Measurements from ENCODE around the gene UST.
A peak's percentile ranks its signal among the peaks of the same experiment; 100 is the strongest.

Gene UST

GRCh38 chr6:148746363-148747144 lies at the start of gene UST:
UST (plus strand) TSS chr6:148747030; CDS start chr6:148747431, 401 bp downstream.
- peak; percentile 53 for DNase-seq

GRCh38 chr6:148697895-148698440 lies 48.9 kb upstream of the UST start:
- DNase-seq: no peak

GRCh38 chr6:148698671-148699180 lies 48.1 kb upstream of the UST start:
- no peak for DNase-seq

- DNase-seq: no peak
Observed at GRCh38 chr6:148700047-148700715, 46.6 kb upstream of the UST start.

GRCh38 chr6:148700741-148701311 lies 46.0 kb upstream of the UST start:
- DNase-seq: no peak

GRCh38 chr6:148701375-148701774 lies 45.5 kb upstream of the UST start:
- DNase-seq: no peak

DNA sequence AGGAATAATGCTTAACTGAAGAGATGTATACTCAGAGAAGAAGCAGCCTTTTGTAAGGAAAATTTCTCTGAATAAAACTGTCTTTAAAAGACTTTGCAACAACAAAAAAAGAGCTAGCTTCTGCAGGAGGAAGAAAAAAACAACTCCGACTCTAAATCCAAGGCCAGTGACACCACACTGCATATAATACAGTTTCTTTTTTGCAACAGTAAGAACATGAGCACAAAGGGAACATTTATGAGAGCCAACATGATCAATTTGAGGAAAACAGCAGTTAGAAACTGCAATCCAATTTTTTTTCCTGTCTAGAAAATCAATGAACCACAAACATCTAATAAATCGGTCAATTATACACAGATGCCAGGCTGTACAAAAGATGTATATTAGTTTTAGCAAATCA lies 42.9 kb upstream of the UST start:
- DNase-seq: no peak

DNA sequence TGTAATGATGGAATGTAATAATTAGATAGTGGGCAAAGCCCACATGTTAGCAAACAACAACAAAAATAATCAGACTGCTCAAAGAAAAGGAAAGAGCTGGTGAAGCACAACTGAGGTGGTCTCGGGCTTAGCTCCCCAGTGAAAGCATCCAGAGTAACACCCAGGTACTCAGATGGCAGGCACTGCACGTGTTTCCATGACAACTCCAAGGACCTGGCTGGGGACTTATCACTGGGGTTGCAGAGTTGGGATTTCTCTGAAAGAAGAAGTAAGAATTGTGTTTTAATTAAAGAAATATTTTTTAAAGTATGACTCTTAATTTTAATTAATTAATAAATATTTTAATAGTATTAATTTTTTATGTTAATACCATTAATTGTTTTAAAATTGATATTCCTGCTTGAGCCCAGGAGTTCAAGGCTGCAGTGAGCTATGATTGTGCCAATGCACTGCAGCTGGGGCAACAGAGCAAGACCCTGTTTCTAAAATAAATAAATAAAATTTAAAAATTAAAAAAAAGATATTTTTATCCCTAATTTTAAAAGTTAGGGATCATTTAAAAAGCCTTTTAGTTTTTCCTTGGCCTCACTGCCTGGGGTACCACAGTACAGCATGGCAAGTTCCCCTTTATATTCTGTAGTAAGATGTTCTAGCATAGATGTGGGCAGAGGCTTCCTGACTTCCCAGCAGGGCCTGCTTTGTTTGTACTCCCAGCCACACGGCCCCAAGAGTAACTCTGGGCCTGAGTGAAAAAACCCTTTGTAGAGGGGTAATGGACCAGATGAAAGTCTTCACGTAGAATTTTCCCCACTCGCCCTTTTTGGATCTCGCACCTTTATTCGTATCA lies 42.2 kb upstream of the UST start:
- no peak for DNase-seq

GRCh38 chr6:148708707-148709106 lies 38.1 kb upstream of the UST start:
- no peak for DNase-seq

GRCh38 chr6:148709577-148709976 lies 37.3 kb upstream of the UST start:
- DNase-seq: no peak

- no peak for DNase-seq
Observed at GRCh38 chr6:148711833-148712654, 34.8 kb upstream of the UST start.

GRCh38 chr6:148713033-148713738 lies 33.6 kb upstream of the UST start:
- no peak for DNase-seq

GRCh38 chr6:148713921-148714320 lies 32.9 kb upstream of the UST start:
- DNase-seq: no peak

GRCh38 chr6:148716811-148717210 lies 30.0 kb upstream of the UST start:
- no peak for DNase-seq

- no peak for DNase-seq
Observed at GRCh38 chr6:148720406-148720805, 26.4 kb upstream of the UST start.

DNA sequence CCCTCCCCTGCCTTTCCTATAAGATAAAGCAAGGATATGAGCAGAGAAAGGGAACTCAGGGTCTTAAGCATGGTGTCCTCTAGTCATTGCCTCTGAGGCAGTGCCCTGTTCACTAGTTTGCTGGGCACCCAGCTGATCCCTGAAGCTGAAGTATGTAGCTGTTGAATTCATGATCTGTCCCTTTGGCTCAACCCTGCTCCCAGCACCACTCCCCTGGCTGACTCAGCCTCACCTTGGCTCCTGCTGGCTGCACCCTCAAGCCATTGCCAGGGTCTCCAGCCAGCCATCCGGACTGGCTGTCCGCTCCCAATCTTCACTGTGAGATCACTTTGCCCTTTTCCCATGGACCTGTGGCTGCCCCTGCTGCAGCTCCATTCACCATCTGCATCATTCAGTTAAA lies 25.9 kb upstream of the UST start:
- DNase-seq: no peak

DNA sequence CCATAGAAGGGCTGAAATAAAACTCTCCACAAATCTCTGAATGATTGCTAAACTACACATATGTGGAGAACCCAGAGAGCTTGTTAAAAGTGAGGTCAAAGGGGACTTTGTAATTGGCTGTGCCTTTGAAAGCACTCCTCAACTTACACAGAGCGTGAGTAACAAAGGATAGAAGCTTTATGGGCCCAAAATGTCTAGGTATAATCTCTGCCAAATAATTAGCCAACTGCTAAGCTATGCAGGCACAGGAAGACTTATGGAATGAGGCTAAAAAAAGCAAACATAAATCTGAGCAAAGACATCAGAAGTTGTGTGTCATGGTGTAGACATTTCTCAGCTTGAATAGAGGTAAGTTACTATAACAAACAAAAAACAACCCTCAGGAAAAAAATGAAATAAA lies 23.3 kb upstream of the UST start:
- DNase-seq: no peak

- no peak for DNase-seq
Observed at GRCh38 chr6:148724428-148724827, 22.4 kb upstream of the UST start.

GRCh38 chr6:148727104-148727503 lies 19.7 kb upstream of the UST start:
- DNase-seq: no peak

GRCh38 chr6:148735989-148736388 lies 10.8 kb upstream of the UST start:
- no peak for DNase-seq

DNA sequence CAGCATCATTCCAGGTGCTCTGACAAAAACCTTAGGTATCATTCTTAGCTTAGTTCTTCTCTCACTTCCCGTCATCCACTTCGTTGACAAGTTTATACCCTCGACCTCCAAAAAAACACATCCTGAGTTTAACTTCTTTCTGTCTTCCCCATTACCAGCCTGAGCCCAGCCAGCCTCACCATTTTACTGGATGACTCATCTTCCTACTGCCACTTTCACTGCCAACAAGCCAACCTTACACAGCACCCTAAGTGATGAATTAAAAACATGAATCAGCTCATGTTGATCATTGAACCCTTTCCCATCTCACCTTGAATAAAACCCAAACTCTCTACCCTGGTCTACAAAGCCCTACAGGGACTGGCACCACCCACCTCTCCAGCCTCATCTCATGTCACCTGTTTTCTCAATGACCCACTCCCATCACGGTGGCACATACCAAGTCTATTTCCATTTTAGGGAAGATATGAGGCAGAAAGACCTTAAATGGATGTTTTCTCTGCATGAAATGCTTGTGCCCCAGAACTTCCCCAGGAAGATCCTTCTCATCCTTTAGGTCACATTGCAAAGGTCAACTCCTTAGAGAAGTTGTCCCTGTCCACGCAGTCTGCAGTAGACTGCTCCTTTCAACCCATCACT lies 9.9 kb upstream of the UST start:
- no peak for DNase-seq

Measured in stimulated activated CD4-positive, alpha-beta T cell treated with anti-CD3 and anti-CD28 coated beads, Interleukin-4, amount 100 ng/mL, for 24 hours (primary cell).